HG03060 (cell line): Measurements from ENCODE around the gene GZMM.

Source experiments
- ATAC-seq: cut with Tn5 transposase; IDR thresholded peaks from one replicate; pipeline ENCODE4 v1.9.1; 2021; ENCODE audit warnings: low read depth, moderate number of reproducible peaks; ENCODE audit not compliant: unreplicated experiment

GZMM gene

GRCh38 chr19:594265-594870, 50.5 kb downstream of the GZMM start:
- no peak for ATAC-seq

DNA sequence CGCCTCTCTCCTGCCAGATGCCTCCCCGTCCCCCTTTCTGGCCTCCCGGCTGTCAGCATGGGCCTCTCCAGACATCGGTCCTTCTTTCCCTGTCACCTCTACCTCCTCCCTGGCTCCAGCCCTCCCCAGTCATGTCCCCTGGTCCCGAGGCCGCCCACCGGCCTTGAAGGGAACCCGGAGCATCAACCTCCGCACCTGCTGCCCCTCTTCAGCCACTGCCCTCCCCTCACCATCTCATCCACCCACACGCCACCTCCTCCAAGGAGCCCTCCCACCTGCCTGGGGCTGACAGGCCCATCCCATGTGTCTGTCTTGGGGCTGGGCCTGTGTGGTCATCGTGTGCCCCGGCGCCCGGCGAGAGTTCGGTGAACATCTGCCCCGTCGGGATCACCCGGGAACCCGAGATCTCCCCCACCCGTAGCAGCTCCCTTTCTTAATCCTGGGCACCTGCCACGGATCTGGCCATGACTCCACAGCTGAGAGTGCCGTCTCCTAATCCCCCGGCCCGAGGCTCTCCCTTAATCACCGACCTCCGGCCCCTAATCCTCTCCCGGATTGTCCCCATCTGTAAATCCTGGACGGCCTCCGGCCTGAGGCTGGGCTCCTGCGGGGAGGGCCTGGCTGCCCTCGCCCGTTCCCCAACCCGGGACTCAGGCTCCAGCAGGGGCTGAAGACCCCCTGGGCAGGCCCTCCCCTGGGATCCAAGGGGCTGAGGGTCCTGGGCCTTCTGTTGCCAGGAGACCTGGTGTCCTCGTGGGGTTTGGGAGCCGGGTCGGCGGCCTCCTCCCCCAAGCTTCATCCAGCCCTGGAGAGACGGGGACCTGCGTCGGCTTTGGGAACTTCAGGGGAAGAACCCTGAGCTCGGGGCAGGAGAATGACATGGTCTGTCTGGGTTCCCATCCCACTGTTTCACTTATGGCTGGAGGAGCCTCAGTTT, 51.7 kb downstream of the GZMM start:
- ATAC-seq = no peak

GRCh38 chr19:596263-596655, 52.4 kb downstream of the GZMM start:
- no peak for ATAC-seq

DNA sequence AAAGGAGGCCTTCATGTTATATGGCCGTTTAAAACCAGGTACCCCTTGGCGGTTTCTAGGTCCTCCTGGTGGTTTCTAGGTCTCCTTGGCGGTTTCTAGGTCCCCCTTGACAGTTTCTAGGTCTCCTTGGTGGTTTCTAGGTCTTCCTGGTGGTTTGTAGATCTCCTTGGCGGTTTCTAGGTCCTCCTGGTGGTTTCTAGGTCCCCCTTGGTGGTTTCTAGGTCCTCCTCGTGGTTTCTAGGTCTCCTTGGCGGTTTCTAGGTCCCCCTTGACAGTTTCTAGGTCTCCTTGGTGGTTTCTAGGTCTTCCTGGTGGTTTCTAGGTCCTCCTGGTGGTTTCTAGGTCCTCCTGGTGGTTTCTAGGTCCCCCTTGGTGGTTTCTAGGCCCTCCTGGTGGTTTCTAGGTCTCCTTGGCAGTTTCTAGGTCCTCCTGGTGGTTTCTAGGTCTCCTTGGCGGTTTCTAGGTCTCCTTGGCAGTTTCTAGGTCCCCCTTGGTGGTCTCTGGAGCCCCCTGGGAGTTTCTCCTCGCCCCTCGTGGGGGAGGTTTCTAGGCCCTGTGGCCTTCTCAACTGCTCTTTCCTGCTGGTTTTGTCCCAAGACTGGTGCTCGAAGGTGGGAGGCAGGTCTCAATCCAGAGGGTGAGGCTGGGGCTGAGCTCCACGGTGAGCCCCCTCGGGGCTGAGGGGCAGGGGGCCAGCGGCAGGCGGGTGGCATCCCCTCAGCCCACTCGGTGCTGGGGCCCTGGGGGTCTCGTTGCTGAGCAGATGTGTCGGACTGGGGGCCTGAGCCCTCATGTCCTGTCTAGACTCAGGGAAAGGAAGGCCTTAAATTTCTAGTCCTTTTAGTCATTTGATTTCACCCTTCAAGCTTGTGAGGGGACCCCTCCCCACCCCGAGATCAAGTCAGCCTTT, 53.8 kb downstream of the GZMM start:
- no peak for ATAC-seq
